Ramos (cell line): Measurements from ENCODE around the gene C8G.

Source experiments
- in situ Hi-C: fragments of 300-500 bp; cut with MboI; formaldehyde crosslinking; loops from one replicate; pipeline ENCODE4 v1.14.3; 2022; ENCODE audit warnings: low sequenced_read_pairs; ENCODE audit not compliant: unreplicated experiment

Gene C8G

GRCh38 chr9:136920069-136920468, 25.0 kb upstream of the C8G start:
- in situ Hi-C loops = no loop called here

DNA sequence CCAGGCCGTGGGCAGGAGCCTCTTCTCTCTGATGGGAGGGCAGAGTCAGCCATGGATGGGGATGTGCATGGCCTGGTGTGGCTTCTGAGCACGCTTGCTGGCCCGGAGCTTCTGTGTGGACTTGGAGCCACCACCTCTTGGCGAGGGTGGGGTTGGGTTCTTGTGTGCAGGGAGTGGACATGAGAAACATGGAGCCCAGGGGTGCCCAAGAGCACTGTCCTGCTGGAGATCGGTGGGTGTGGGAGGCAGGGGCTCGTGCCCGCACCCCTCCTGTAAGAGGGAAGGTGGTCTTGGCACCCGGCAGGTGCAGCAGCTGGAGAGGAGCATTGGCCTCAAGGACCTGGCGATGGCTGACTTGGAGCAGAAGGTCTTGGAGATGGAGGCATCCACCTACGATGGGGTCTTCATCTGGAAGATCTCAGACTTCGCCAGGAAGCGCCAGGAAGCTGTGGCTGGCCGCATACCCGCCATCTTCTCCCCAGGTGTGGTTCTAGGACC, 24.3 kb upstream of the C8G start:
- in situ Hi-C loops = no loop called here

GRCh38 chr9:136921307-136921706, 23.7 kb upstream of the C8G start:
- in situ Hi-C loops = no loop called here

GRCh38 chr9:136921718-136922117, 23.3 kb upstream of the C8G start:
- in situ Hi-C loops = no loop called here

- in situ Hi-C loops = no loop called here
Observed at GRCh38 chr9:136922540-136922939, 22.5 kb upstream of the C8G start.

GRCh38 chr9:136923881-136924280, 21.2 kb upstream of the C8G start:
- in situ Hi-C loops = no loop called here

DNA sequence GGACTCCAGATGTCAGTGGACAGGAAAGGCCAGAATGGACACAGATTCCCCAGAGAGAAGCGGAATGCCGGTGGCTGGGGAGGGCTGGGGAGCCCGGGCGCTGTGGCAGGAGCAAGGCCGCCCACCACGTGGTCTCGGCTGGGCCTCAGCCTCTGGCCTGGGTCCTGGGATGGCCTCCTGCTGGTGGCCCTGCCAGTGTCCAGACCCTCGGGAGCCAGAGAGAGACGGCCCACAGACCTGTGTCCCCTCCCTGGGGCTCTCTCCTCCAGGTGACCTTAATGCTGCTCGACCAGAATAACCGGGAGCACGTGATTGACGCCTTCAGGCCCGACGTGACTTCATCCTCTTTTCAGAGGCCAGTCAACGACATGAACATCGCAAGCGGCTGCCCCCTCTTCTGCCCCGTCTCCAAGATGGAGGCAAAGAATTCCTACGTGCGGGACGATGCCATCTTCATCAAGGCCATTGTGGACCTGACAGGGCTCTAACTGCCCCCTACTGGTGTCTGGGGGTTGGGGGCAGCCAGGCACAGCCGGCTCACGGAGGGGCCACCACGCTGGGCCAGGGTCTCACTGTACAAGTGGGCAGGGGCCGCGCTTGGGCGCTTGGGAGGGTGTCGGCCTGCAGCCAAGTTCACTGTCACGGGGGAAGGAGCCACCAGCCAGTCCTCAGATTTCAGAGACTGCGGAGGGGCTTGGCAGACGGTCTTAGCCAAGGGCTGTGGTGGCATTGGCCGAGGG, 19.5 kb upstream of the C8G start:
- in situ Hi-C loops = no loop called here

DNA sequence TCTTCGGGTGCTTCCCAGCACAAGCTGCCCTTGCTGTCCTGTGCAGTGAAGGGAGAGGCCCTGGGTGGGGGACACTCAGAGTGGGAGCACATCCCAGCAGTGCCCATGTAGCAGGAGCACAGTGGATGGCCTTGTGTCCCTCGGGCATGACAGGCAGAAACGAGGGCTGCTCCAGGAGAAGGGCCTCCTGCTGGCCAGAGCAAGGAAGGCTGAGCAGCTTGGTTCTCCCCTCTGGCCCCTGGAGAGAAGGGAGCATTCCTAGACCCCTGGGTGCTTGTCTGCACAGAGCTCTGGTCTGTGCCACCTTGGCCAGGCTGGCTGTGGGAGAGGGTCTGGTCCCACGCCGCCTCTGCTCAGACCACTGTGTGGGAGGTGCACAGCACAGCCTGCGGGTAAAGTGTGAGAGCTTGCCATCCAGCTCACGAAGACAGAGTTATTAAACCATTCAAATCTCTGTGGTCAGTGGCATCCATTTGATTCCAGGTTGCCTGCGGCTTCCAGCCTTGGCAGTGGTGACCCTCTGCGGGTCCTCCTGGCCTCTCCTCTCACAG, 18.8 kb upstream of the C8G start:
- in situ Hi-C loops = no loop called here

DNA sequence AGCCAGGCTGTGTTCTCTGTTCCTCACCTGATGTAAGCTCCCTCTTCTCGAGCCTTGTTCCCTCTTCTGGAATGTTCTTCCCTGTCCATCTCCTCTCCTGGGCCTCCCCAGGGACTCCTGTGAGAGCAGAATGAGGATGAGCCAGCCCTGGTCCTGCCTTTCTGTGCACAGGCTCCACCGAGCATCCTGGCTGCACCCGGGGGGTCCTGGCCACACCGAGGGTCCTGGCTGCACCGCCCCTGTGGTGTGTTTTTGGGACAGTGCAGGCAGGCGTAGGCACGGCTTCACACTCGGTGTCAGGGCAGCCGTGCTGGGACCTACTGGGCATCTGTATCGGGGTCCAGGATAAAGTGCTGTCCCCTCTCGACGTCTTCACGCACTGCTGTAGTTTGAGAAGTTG, 18.3 kb upstream of the C8G start:
- in situ Hi-C loops = no loop called here

GRCh38 chr9:136927343-136928271, 17.4 kb upstream of the C8G start:
- in situ Hi-C loops = no loop called here

- in situ Hi-C loops = no loop called here
Observed at GRCh38 chr9:136928591-136928990, 16.5 kb upstream of the C8G start.

DNA sequence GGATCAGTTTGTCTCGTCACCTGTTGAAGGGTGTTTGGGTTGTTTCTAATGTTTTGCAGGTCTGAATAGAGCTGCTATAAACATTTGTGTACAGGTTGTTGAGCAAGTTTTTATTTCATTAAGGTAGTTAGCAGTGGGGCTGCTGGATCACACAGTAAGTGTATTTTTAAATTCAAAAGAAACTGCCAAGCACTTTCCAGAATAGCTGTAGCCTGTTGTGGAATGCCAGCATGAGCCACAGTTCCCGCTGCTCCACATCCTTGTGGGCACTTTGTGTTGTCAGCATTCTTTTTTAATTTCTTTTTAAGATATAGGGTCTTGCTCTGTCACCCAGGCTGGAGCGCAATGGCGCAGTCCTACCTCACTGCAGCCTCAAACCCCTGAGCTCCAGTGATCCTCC, 15.0 kb upstream of the C8G start:
- in situ Hi-C loops = no loop called here

DNA sequence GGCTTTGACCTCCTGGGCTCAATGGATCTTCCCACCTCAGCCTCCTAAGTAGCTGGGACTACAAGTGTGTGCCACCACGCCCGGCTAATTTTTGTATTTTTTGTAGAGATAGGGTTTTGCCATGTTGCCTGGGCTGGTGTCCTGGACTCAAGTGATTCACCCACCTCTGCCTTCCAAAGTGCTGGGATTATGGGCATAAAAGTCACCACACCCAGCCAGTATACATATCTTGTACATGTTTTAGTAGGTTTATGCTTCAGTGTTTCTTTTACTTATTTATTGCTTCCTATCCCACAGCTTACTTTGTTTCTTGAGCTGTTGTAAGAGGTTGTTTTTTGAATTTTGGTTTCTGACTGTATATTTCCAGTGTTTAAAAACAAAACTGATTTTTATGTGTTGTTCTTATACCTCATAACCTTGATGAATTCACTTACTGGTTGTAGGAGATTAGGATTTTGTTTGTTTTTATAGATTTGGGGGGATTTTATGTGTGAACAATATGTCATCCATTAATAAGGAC, 13.4 kb upstream of the C8G start:
- in situ Hi-C loops = no loop called here

GRCh38 chr9:136934277-136934676, 10.8 kb upstream of the C8G start:
- in situ Hi-C loops = no loop called here

DNA sequence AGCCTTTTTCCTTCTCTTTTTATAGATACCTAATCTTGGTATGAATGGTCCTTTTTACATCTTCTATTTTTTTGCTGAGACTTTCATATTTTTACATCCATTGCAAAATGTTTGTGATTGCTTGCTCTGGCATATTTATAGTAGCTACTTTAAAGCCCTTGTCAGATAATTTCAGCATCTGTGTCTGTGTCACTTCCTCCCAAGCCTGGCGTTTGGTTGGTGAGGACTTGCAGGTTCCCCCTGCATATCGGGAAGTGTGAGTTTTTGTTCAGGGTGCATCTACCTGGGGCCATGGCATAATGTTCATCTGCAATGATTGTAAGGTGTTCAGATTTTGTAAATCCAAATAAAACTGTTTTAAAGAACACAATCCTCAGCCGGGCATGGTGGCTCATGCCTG, 9.4 kb upstream of the C8G start:
- in situ Hi-C loops = no loop called here

- in situ Hi-C loops = no loop called here
Observed at GRCh38 chr9:136936645-136937170, 8.3 kb upstream of the C8G start.

DNA sequence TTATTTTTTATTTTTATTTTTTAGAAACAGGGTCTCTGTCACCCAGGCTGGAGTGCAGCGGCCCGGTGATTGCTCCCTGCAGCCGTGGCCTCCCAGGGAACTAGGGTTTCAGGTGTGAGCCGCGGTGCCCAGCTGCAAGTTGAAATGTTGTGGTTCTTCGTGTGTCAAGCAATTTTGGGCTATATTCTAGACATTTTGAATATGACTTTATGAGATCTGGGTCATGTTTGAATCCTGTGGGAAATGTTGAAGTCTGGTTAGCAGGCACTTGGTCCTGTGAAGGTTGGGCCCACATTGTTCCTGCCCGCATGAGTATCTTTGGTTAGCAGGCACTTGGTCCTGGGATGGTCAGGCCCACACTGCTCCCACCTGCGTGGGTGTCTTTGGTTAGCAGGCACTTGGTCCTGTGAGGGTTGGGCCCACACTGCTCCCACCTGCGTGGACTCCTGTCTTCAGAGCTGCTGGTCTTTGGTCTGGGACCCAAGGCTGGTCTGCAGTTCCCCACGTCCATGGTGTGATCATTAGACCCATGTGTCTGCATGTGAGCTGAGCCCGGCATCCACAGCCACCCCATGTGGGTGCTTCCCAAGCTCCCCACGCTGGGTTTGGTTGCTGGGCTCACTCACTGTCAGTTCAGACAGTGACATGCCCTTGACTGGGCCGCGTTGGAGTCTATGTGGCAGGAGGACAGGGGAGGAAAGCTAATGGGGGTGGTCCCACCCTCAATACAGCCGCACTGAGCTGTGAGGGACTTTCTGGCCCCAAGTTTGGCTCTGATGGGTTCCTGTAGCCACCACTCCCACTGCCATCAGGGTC, 7.6 kb upstream of the C8G start:
- in situ Hi-C loops = no loop called here

GRCh38 chr9:136939431-136939995, 5.5 kb upstream of the C8G start:
- in situ Hi-C loops = no loop called here

DNA sequence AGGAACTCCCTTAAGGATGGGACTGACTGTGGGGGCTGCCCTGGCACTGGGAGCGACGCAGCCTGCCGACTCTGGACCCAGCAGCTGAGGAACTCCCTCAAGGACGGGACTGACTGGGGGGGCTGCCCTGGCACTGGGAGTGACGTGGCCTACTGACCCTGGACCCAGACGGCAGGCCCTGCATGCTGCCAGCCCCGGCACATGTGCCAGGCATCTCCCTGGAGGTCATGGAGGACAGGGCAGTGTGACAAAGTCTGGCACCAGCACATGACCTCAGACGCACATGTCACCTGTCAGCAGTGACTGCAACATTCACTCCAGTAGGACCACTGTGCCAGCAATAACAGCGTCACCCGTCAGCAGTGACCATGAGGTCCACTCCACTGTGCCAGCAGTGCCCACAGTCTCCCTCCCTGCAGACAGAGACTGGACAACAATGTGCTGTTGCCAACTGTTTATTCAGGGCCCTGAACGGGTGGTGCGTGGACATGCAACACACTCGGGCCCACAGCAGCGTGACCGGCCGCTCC, 5.0 kb upstream of the C8G start:
- in situ Hi-C loops = no loop called here
